Endothelial cell of umbilical vein (primary cell): ENCODE measurements around the gene DCAF4. TPM values are rescaled to one million over a fixed set of nuclear protein-coding genes. Genes with fewer than 3 reads are reported as not detected.

ENCODE experiments used
- BruUV-seq: library from RNA; stranded (reverse); fragments of 400-500 nt; replicated peaks from 2 replicates; lab custom pipeline; 2021; lab: Mats Ljungman, UMichigan
- CTCF ChIA-PET: fragments of 300-600, 350-600 bp; sonication (Branson Sonifier 250); formaldehyde crosslinking; loops from one replicate; lab custom pipeline; 2021; ENCODE audit warnings: antibody characterized with exemption, inconsistent platforms; lab: Charles Lee
- POLR2A ChIA-PET: fragments of 300-600, 350-600 bp; sonication (Branson Sonifier 250); formaldehyde crosslinking; loops from one replicate; lab custom pipeline; 2021; ENCODE audit warnings: antibody characterized with exemption, inconsistent platforms; lab: Charles Lee
- DNase-seq: peaks from one replicate; pipeline ENCODE4 v3.0.0-alpha.2; 2011; ENCODE audit warnings: low read depth, low spot score
- FAIRE-seq: peaks from 2 replicates; lab custom pipeline; 2011; peaks lifted over from hg19 to GRCh38; lab: Jason Lieb, UNC
- H2AFZ ChIP-seq: 2 replicates; pipeline ENCODE4 v1.6.0; 2012; ENCODE audit warnings: low read depth, low read length, control low read depth, inconsistent platforms
- H3K27ac ChIP-seq: 2 replicates; pipeline ENCODE4 v1.5.1; 2011; ENCODE audit warnings: low read depth, mild to moderate bottlenecking, control low read depth, low read length, moderate library complexity; ENCODE audit not compliant: insufficient read depth
- H3K27me3 ChIP-seq, 2 experiments: 2 replicates each; pipeline versions ENCODE4 v1.6.0 to v1.6.1; 2011; ENCODE audit warnings: low read length in 2 of 2, mixed read lengths in 1 of 2; ENCODE audit not compliant: control insufficient read depth in 2 of 2, insufficient read depth in 2 of 2
- H3K36me3 ChIP-seq, 2 experiments: 2 replicates in 1 of 2; 3 replicates in 1 of 2; pipeline ENCODE4 v1.5.1; 2011; ENCODE audit warnings: low read length in 2 of 2, mild to moderate bottlenecking in 1 of 2, moderate library complexity in 1 of 2; ENCODE audit not compliant: control insufficient read depth in 2 of 2, insufficient read depth in 2 of 2; ENCODE audit errors: extremely low read depth in 1 of 2
- H3K4me1 ChIP-seq: 3 replicates; pipeline ENCODE4 v1.5.1; 2011; ENCODE audit warnings: mild to moderate bottlenecking, low read length; ENCODE audit not compliant: control insufficient read depth, insufficient read depth; ENCODE audit errors: extremely low read depth
- H3K4me2 ChIP-seq: 2 replicates; pipeline ENCODE4 v1.6.1; 2011; ENCODE audit warnings: low read length, control low read depth, mixed read lengths; ENCODE audit not compliant: insufficient read depth
- H3K4me3 ChIP-seq, 3 experiments: fragments of 200-600 bp in 1 of 3; sonication (generic), shearing (Covaris generic) in 1 of 3; replicated peaks in 1 of 3; 2 replicates each; pipeline ENCODE4 v1.5.1; 2011 to 2016; ENCODE audit warnings: control low read depth in 3 of 3, low read length in 3 of 3, mild to moderate bottlenecking in 2 of 3, inconsistent platforms in 1 of 3, low read depth in 1 of 3, moderate library complexity in 1 of 3; ENCODE audit not compliant: insufficient read depth in 1 of 3
- H3K79me2 ChIP-seq: 2 replicates; pipeline ENCODE4 v1.6.0; 2012; ENCODE audit warnings: low read length, inconsistent platforms; ENCODE audit not compliant: control insufficient read depth, insufficient read depth
- H3K9ac ChIP-seq: replicated peaks from 2 replicates; pipeline ENCODE3; 2011; ENCODE audit warnings: low read length, control low read depth; ENCODE audit not compliant: insufficient read depth; ENCODE audit errors: extremely low read depth
- H3K9me1 ChIP-seq: replicated peaks from 3 replicates; pipeline ENCODE4 v1.6.0; 2011; ENCODE audit warnings: mild to moderate bottlenecking, low read length; ENCODE audit not compliant: control insufficient read depth, insufficient read depth; ENCODE audit errors: extremely low read depth
- H3K9me3 ChIP-seq: replicated peaks from 2 replicates; pipeline ENCODE4 v1.5.1; 2012; ENCODE audit warnings: low read length, inconsistent platforms; ENCODE audit not compliant: control insufficient read depth, insufficient read depth
- H4K20me1 ChIP-seq: replicated peaks from 2 replicates; pipeline ENCODE3; 2011; ENCODE audit warnings: mild to moderate bottlenecking, low read length; ENCODE audit not compliant: control insufficient read depth, insufficient read depth; ENCODE audit errors: extremely low read depth
- EZH2 ChIP-seq: IDR thresholded peaks from 2 replicates; pipeline ENCODE4 v1.6.1; 2012; ENCODE audit warnings: borderline replicate concordance, low read depth, mild to moderate bottlenecking, moderate library complexity, low read length, inconsistent platforms; ENCODE audit not compliant: severe bottlenecking
- FOS ChIP-seq: IDR thresholded peaks from 2 replicates; pipeline ENCODE4 v1.6.1; 2011; ENCODE audit warnings: mild to moderate bottlenecking, low read length, moderate library complexity, borderline replicate concordance; ENCODE audit not compliant: insufficient read depth
- GATA2 ChIP-seq: IDR thresholded peaks from 2 replicates; pipeline ENCODE4 v1.7.0; 2011; ENCODE audit warnings: low read depth, mild to moderate bottlenecking, moderate library complexity, mixed read lengths, low read length; ENCODE audit not compliant: insufficient read length, insufficient read depth
- JUN ChIP-seq: IDR thresholded peaks from 2 replicates; pipeline ENCODE4 v1.6.1; 2011; ENCODE audit warnings: borderline replicate concordance, low read depth; ENCODE audit not compliant: insufficient read length, insufficient read depth
- MYC ChIP-seq: IDR thresholded peaks from one replicate; pipeline ENCODE4 v1.6.1; 2011; ENCODE audit warnings: mild to moderate bottlenecking, low read depth, low read length
- POLR2A ChIP-seq: IDR thresholded peaks from 2 replicates; pipeline ENCODE4 v1.6.1; 2012; ENCODE audit warnings: low read depth, mild to moderate bottlenecking, control low read depth, low read length
- POLR2AphosphoS5 ChIP-seq: IDR thresholded peaks from 2 replicates; pipeline ENCODE4 v1.6.1; 2012; ENCODE audit warnings: low read depth, mild to moderate bottlenecking, control low read depth, low read length, moderate library complexity; ENCODE audit not compliant: insufficient read depth
- dilution Hi-C: fragments of 300-500 bp; cut with MboI; formaldehyde crosslinking; loops from one replicate; pipeline ENCODE4 v1.15.0; 2019; ENCODE audit warnings: low sequenced_read_pairs; ENCODE audit not compliant: extremely low pct_ligation_motif_present
- intact Hi-C: fragments of 100-400 bp; cut with micrococcal nuclease; formaldehyde crosslinking; loops from one replicate; pipeline ENCODE4 v1.10.0; 2022
- polyA plus RNA-seq, 4 experiments: library from polyadenylated mRNA; depleted of rRNA in 3 of 4; stranded (reverse) in 3 of 4; unstranded in 1 of 4; fragments of >200 nt; gene quantifications; 2 replicates each; pipeline versions ENCODE4 v1.2.1 to v1.2.3, GENCODE V29; 2011 to 2012; ENCODE audit warnings: missing spikeins in 1 of 4
- total RNA-seq: library from RNA; stranded (reverse); gene quantifications from 2 replicates; pipeline ENCODE4 v1.2.3, GENCODE V29; 2021
- TF ChIP-seq, protein P1 (sequence below): IDR thresholded peaks from 2 replicates; pipeline ENCODE4 v1.6.1; 2011; ENCODE audit not compliant: insufficient read depth, insufficient read length
- TF ChIP-seq, protein P2 (sequence below), 2 donors: IDR thresholded peaks; 1 replicate in 1 of 2; 2 replicates in 1 of 2; pipeline ENCODE4 v1.5.1; 2011; ENCODE audit warnings: low read length in 2 of 2, mild to moderate bottlenecking in 2 of 2, moderate library complexity in 2 of 2, control low read depth in 1 of 2, inconsistent platforms in 1 of 2, low read depth in 1 of 2; ENCODE audit not compliant: insufficient read depth in 1 of 2; ENCODE audit errors: extremely low read depth in 1 of 2

DCAF4 gene
- total and polyA plus RNA-seq, 2 donors (not counting 3 experiments of a cell fraction or from before 2014, with no cell fraction given): 8.6 to 15.8 TPM

DNA sequence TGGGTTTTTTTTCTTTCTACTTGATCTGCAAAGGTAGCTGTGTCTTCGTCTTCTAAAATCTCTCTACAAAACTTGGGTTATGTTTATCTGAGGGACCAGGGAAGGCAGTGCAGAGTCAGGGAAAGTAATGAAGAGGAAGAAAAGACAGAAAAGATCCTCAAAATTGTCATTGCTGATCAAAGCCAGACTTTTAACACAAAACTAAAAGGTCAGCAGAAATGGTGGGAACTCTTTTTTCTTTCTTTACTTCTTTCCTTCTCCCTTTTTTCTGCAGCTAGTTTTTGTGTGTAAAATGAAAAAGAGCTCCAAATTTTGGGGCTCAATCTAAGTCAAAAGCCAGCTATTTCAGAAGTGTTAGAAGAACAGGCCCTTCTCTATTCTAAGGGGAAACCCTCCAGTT lies 44.2 kb upstream of the DCAF4 start:
- BruUV-seq: no TSS peak
- H3K4me2 ChIP-seq: no peak overlapping the region
- no peak overlapping the region for H3K27ac ChIP-seq
- ChIA-PET CTCF (interaction anchor here (0.6 kb wide), 1 partner anchor 368 kb away, joined by 3 read pairs; no protein-coding TSS in a partner anchor), POLR2A (no interaction called here)
- dilution Hi-C loops: no loop called here
- H3K4me1 ChIP-seq: peaks cover 18% of the 10 kb centered on the region
- TF ChIP-seq JUN (no peak), POLR2A (no peak), MYC (no peak)
- TF ChIP-seq, protein P1, sequence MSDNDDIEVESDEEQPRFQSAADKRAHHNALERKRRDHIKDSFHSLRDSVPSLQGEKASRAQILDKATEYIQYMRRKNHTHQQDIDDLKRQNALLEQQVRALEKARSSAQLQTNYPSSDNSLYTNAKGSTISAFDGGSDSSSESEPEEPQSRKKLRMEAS: no peak
- TF ChIP-seq, protein P2, sequence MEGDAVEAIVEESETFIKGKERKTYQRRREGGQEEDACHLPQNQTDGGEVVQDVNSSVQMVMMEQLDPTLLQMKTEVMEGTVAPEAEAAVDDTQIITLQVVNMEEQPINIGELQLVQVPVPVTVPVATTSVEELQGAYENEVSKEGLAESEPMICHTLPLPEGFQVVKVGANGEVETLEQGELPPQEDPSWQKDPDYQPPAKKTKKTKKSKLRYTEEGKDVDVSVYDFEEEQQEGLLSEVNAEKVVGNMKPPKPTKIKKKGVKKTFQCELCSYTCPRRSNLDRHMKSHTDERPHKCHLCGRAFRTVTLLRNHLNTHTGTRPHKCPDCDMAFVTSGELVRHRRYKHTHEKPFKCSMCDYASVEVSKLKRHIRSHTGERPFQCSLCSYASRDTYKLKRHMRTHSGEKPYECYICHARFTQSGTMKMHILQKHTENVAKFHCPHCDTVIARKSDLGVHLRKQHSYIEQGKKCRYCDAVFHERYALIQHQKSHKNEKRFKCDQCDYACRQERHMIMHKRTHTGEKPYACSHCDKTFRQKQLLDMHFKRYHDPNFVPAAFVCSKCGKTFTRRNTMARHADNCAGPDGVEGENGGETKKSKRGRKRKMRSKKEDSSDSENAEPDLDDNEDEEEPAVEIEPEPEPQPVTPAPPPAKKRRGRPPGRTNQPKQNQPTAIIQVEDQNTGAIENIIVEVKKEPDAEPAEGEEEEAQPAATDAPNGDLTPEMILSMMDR (IDR thresholded peaks at IDR 0.05; ENCODE audit: extremely low read depth in 1 of 2, insufficient read depth in 1 of 2, low read depth in 1 of 2, low read length in 2 of 2): no peak
- no peaks in the 10 kb centered on the region for H3K27me3 ChIP-seq
- H3K9ac ChIP-seq: no peak overlapping the region
- no peaks in the 10 kb centered on the region for H3K9me1 ChIP-seq
- no peaks in the 10 kb centered on the region for H4K20me1 ChIP-seq
- peaks cover 24% of the 10 kb centered on the region for H3K79me2 ChIP-seq
- no peak overlapping the region for H2AFZ ChIP-seq
- FAIRE-seq (peak; percentile 48), DNase-seq (no peak)
- no peaks in the 10 kb centered on the region for H3K36me3 ChIP-seq
- intact Hi-C loops: no loop called here
- H3K4me3 ChIP-seq: no peak overlapping the region
- H3K9me3 ChIP-seq: no peaks in the 10 kb centered on the region

- no peak overlapping the region for H3K9ac ChIP-seq
- dilution Hi-C loops (no loop called here), intact Hi-C loops (no loop called here)
- H3K27ac ChIP-seq: no peak overlapping the region
- DNase-seq (no peak), FAIRE-seq (no peak)
- TF ChIP-seq POLR2AphosphoS5 (no peak), GATA2 (no peak), EZH2 (no peak), JUN (no peak), MYC (no peak), POLR2A (no peak), FOS (no peak)
- TF ChIP-seq, protein P2 (IDR thresholded peaks at IDR 0.05; ENCODE audit: extremely low read depth in 1 of 2, insufficient read depth in 1 of 2, low read depth in 1 of 2, low read length in 2 of 2): no peak
- TF ChIP-seq, protein P1: no peak
- POLR2A ChIA-PET: no interaction called here
- no TSS peak for BruUV-seq
- H3K4me3 ChIP-seq: no peak overlapping the region
- no peaks in the 10 kb centered on the region for H3K9me3 ChIP-seq
- H3K4me2 ChIP-seq: no peak overlapping the region
- CTCF ChIA-PET: no interaction called here
- H3K79me2 ChIP-seq: peaks cover 24% of the 10 kb centered on the region
- no peaks in the 10 kb centered on the region for H3K9me1 ChIP-seq
- peaks cover 18% of the 10 kb centered on the region for H3K4me1 ChIP-seq
- no peak overlapping the region for H2AFZ ChIP-seq
- H4K20me1 ChIP-seq: no peaks in the 10 kb centered on the region
- H3K36me3 ChIP-seq: no peaks in the 10 kb centered on the region
- H3K27me3 ChIP-seq: no peaks in the 10 kb centered on the region
These were observed 43.8 kb upstream of the DCAF4 start for GRCh38 chr14:72882463-72882862.
